NCI-H446 treated with DMSO at 0.1 percent for 48 hours (cell line): Measurements from ENCODE around the gene VWA3B.

ENCODE experiments used
- DNase-seq: peaks from one replicate; lab custom pipeline; 2025; lab: John Stamatoyannopoulos, UW

Gene VWA3B

GRCh38 chr2:98335271-98335670 is 248.3 kb downstream of the VWA3B start:
- no peak for DNase-seq

GRCh38 chr2:98341241-98341640 is 254.3 kb downstream of the VWA3B start:
- DNase-seq, result no peak

- no peak for DNase-seq
Measured at GRCh38 chr2:98343285-98343684, 256.3 kb downstream of the VWA3B start.

GRCh38 chr2:98346311-98347236 is 259.6 kb downstream of the VWA3B start, which contains the start of gene CNGA3:
TSS of gene CNGA3 (plus strand) at chr2:98346456. CDS start at chr2:98369976, 23,520 bp downstream.
- DNase-seq, result no peak

GRCh38 chr2:98347298-98348065 is 260.5 kb downstream of the VWA3B start:
- DNase-seq, result no peak

- DNase-seq, result no peak
Measured at GRCh38 chr2:98348066-98348561, 261.1 kb downstream of the VWA3B start.

GRCh38 chr2:98350411-98350810 is 263.4 kb downstream of the VWA3B start:
- no peak for DNase-seq

GRCh38 chr2:98355881-98356280 is 268.9 kb downstream of the VWA3B start:
- DNase-seq, result no peak

GRCh38 chr2:98356729-98357128 is 269.8 kb downstream of the VWA3B start:
- DNase-seq, result no peak

GRCh38 chr2:98357849-98358248 is 270.9 kb downstream of the VWA3B start:
- no peak for DNase-seq

GRCh38 chr2:98359986-98360385 is 273.0 kb downstream of the VWA3B start:
- DNase-seq, result no peak
